Kidney (tissue), 14 donors: Measurements from ENCODE around the gene NR6A1. TPM values are rescaled to one million over a fixed set of nuclear protein-coding genes. Genes with fewer than 3 reads are reported as not detected.

Experiments used
- DNase-seq, 5 donors: peaks; one replicate each; pipeline ENCODE4 v3.0.0-alpha.2; 2013 to 2020
- FAIRE-seq: peaks from 2 replicates; lab custom pipeline; 2012; peaks lifted over from hg19 to GRCh38; lab: Jason Lieb, UNC
- H3K27ac ChIP-seq, 2 donors: one replicate each; pipeline ENCODE4 v1.7.0; 2013; ENCODE audit warnings: low read depth in 2 of 2, low read length in 2 of 2, inconsistent platforms in 1 of 2
- H3K27me3 ChIP-seq: one replicate; pipeline ENCODE4 v1.7.1; 2013; ENCODE audit warnings: low read length, inconsistent platforms; ENCODE audit not compliant: control insufficient read depth, insufficient read depth
- H3K36me3 ChIP-seq, 3 donors: one replicate each; pipeline versions ENCODE4 v1.7.0 to v1.7.1; 2013; ENCODE audit warnings: low read length in 3 of 3, control low read depth in 1 of 3, inconsistent platforms in 1 of 3; ENCODE audit not compliant: insufficient read depth in 3 of 3, control insufficient read depth in 2 of 3
- H3K4me1 ChIP-seq, 3 donors: one replicate each; pipeline versions ENCODE4 v1.7.0 to v1.7.1; 2013; ENCODE audit warnings: low read length in 3 of 3, inconsistent platforms in 1 of 3, low read depth in 1 of 3; ENCODE audit not compliant: control insufficient read depth in 2 of 3, insufficient read depth in 2 of 3
- H3K4me3 ChIP-seq, 3 donors: one replicate each; pipeline versions ENCODE4 v1.7.0 to v1.8.1; 2013; ENCODE audit warnings: low read length in 3 of 3, control low read depth in 1 of 3, inconsistent platforms in 1 of 3
- H3K9ac ChIP-seq, 3 donors: one replicate each; pipeline versions ENCODE4 v1.7.0 to v1.7.1; 2013; ENCODE audit warnings: low read length in 3 of 3, control low read depth in 1 of 3, inconsistent platforms in 1 of 3
- H3K9me3 ChIP-seq, 3 donors: one replicate each; pipeline versions ENCODE4 v1.7.0 to v1.7.1; 2013; ENCODE audit warnings: low read length in 3 of 3, control low read depth in 1 of 3, inconsistent platforms in 1 of 3; ENCODE audit not compliant: control insufficient read depth in 2 of 3, insufficient read depth in 1 of 3
- intact Hi-C: fragments of 100-400 bp; cut with DNase I; formaldehyde crosslinking; loops from one replicate; pipeline ENCODE4 v1.11.1; 2022
- polyA plus RNA-seq: library from polyadenylated mRNA; stranded (reverse); fragments of 350-450 nt; fragmentation: Illumina TruSeq; extraction: RNeasy Lipid Tissue Mini Kit (QIAGEN cat#74804); gene quantifications from one replicate; pipeline ENCODE4 v1.2.3, GENCODE V29; 2014; ENCODE audit warnings: low read depth, low replicate concordance; ENCODE audit not compliant: insufficient read depth
- total RNA-seq: library from RNA; stranded (reverse); fragmentation: NEBNext Ultra II Directional; extraction: Animal tissue kit (Norgen Biotek cat#: 25700); gene quantifications from one replicate; pipeline ENCODE4 v1.2.1, GENCODE V29; 2021
- TF ChIP-seq, protein P1 (sequence below): IDR thresholded peaks from 3 replicates; pipeline ENCODE4 v1.5.1; 2012; ENCODE audit warnings: mild to moderate bottlenecking, moderate library complexity, borderline replicate concordance; ENCODE audit not compliant: insufficient read depth; ENCODE audit errors: extremely low read depth
- donor health status: control.
- donor health status: control.
- donor health status: control.
- donor health status: control.
- donor health status: control.
- donor health status: DM: yes; HTN: yes; CAD: no.
- donor health status: Normal renal cell carcinoma (clear cell type).

The NR6A1 gene
- total and polyA plus RNA-seq, 2 donors from 2014 or later: 1.2 to 3.5 TPM

DNA sequence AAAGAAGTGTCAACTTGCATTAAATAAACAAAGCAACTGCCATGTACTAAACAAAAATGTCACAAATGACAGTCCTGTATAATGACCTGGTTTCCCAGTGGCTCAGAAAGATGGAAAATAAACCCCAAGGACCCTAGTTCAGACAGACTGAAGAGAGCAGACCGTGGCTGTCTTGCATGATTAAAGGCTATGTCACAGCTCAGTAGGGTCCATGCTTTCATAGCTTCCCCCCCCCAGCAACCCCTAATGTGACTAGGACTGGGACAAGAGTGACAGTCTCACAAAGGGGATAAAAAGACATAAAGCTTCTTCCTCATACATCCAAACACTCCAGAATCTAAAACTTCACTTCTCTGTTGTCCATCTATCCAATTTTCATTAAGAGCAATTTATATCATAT is 113.6 kb downstream of the NR6A1 start:
- no peak overlapping the region for H3K27ac ChIP-seq
- FAIRE-seq (no peak), DNase-seq (peak in 4 of 5 donors; percentile 35 to 70 (median 53))
- no peak overlapping the region for H3K9ac ChIP-seq
- H3K9me3 ChIP-seq: no peaks in the 10 kb centered on the region
- TF ChIP-seq, protein P1, sequence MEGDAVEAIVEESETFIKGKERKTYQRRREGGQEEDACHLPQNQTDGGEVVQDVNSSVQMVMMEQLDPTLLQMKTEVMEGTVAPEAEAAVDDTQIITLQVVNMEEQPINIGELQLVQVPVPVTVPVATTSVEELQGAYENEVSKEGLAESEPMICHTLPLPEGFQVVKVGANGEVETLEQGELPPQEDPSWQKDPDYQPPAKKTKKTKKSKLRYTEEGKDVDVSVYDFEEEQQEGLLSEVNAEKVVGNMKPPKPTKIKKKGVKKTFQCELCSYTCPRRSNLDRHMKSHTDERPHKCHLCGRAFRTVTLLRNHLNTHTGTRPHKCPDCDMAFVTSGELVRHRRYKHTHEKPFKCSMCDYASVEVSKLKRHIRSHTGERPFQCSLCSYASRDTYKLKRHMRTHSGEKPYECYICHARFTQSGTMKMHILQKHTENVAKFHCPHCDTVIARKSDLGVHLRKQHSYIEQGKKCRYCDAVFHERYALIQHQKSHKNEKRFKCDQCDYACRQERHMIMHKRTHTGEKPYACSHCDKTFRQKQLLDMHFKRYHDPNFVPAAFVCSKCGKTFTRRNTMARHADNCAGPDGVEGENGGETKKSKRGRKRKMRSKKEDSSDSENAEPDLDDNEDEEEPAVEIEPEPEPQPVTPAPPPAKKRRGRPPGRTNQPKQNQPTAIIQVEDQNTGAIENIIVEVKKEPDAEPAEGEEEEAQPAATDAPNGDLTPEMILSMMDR: no peak
- H3K27me3 ChIP-seq: no peaks in the 10 kb centered on the region
- intact Hi-C loops: no loop called here
- H3K4me3 ChIP-seq: no peak overlapping the region
- peaks cover 0 to 6% (median 3%) of the 10 kb centered on the region in 3 donors for H3K4me1 ChIP-seq
- no peaks in the 10 kb centered on the region for H3K36me3 ChIP-seq

DNA sequence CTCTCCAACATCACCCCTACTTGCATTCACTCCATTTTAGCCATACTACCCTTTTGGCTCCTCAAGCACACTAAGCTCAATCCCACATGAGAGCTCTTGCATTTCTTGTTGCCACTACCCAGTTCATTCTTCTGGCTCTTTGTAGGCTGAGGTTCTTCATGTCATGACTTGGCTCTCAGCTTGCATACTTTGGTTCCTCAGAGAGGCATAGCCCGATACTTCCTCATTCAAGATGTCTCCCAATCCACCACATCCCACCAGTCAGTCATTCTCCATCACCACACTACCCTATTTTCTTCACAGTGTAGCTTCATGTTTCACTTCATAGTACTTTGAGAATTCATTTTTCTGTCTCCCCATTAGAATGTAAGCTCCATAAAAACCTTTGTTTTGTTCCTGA is 116.7 kb downstream of the NR6A1 start:
- Histone ChIP-seq H3K4me1 (peaks cover 0 to 6% (median 0%) of the 10 kb centered on the region in 3 donors), H3K27ac (no peak overlapping the region), H3K4me3 (no peak overlapping the region), H3K27me3 (no peaks in the 10 kb centered on the region), H3K36me3 (no peaks in the 10 kb centered on the region), H3K9me3 (no peaks in the 10 kb centered on the region), H3K9ac (no peak overlapping the region)
- TF ChIP-seq, protein P1: no peak
- FAIRE-seq: no peak
- intact Hi-C loops: no loop called here
- no peak for DNase-seq

DNA sequence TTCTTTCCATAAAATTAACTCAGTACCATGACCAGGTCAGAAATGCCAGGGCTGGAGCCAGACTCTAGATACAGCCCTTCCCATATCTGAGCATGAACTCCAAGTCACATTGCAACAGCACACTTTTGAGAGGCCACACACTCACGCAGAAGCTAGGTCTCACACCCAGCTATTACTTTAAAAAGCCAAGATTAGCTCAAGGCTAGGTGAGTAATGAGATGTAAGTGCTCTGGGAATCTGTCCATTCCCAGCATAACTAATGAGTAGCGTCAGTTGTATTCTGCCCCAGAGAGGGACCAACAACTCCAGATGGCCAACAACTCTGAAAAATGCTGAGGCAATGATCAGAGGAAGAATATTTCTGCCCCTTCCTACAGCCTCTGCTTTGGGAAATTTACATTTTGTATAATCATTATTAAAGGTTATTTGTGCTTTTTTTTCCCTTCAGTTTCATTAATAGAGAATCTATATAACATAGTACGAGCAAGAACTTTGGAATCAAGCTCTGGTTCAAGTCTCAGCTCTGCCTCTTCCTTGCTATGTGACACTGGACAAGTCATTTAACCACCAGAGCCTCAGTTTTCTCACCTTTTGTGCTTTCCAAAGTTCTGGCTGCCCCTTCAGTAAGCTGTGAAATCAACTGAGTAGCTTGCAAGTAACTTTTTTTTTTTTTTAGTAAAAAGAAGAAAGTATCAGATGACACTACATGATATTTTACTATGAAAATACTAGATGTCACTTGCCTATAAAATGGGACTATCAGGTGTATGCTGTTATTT is 118.3 kb downstream of the NR6A1 start:
- no peaks in the 10 kb centered on the region for H3K36me3 ChIP-seq
- intact Hi-C loops: no loop called here
- no peak overlapping the region for H3K9ac ChIP-seq
- DNase-seq (no peak), FAIRE-seq (no peak)
- H3K27ac ChIP-seq: no peak overlapping the region
- H3K27me3 ChIP-seq: no peaks in the 10 kb centered on the region
- no peak overlapping the region for H3K4me3 ChIP-seq
- TF ChIP-seq, protein P1: no peak
- H3K4me1 ChIP-seq: peaks cover 0 to 3% (median 0%) of the 10 kb centered on the region in 3 donors
- no peaks in the 10 kb centered on the region for H3K9me3 ChIP-seq

DNA sequence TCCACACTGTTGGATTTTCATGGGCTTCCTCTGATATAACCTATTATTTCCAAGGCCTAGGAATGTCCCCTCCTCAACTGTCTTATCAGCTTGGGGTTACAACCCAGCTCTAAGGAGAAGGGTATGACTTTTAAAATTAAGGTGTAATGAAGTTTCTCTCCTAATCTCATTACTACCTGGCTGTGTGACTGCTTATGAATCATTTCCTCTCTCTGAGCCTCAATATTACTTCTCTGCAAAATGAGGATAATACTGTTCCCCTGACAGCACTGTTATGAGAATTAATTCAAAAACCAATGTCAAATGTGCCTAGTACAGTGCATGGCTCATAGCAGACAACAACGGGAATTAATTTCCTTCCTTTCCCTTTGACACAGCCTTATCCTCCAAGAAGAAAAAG is 118.9 kb downstream of the NR6A1 start:
- no peak for FAIRE-seq
- Histone ChIP-seq H3K4me1 (no peaks in the 10 kb centered on the region), H3K27ac (no peak overlapping the region), H3K9me3 (no peaks in the 10 kb centered on the region), H3K9ac (no peak overlapping the region), H3K4me3 (no peak overlapping the region), H3K36me3 (no peaks in the 10 kb centered on the region), H3K27me3 (no peaks in the 10 kb centered on the region)
- intact Hi-C loops: no loop called here
- TF ChIP-seq, protein P1: no peak
- no peak for DNase-seq
